Glutamatergic neuron (in vitro differentiated cells): Measurements from ENCODE around the gene PRDM16. TPM values are rescaled to one million over a fixed set of nuclear protein-coding genes. Genes with fewer than 3 reads are reported as not detected.

Experiments
- DNase-seq: peaks from one replicate; pipeline ENCODE4 v3.0.0; 2022
- H3K27ac Mint-ChIP-seq: one replicate; pipeline ENCODE4 v1.8.0; 2020; ENCODE audit warnings: mild to moderate bottlenecking, mixed read lengths, inconsistent platforms; ENCODE audit not compliant: unreplicated experiment
- H3K27me3 Mint-ChIP-seq: one replicate; pipeline ENCODE4 v1.8.0; 2020; ENCODE audit warnings: mild to moderate bottlenecking, moderate library complexity, mixed read lengths, inconsistent platforms; ENCODE audit not compliant: unreplicated experiment
- H3K36me3 Mint-ChIP-seq: one replicate; pipeline ENCODE4 v1.8.0; 2020; ENCODE audit warnings: mild to moderate bottlenecking, mixed read lengths, inconsistent platforms; ENCODE audit not compliant: unreplicated experiment
- H3K4me1 Mint-ChIP-seq: one replicate; pipeline ENCODE4 v1.8.0; 2020; ENCODE audit warnings: mild to moderate bottlenecking, low read depth, mixed read lengths, inconsistent platforms; ENCODE audit not compliant: unreplicated experiment
- H3K4me3 Mint-ChIP-seq: one replicate; pipeline ENCODE4 v1.8.0; 2020; ENCODE audit warnings: mild to moderate bottlenecking, mixed read lengths, inconsistent platforms; ENCODE audit not compliant: unreplicated experiment
- H3K9me3 Mint-ChIP-seq: one replicate; pipeline ENCODE4 v1.8.0; 2020; ENCODE audit warnings: mild to moderate bottlenecking, moderate library complexity, mixed read lengths, inconsistent platforms; ENCODE audit not compliant: unreplicated experiment
- CTCF ChIP-seq: fragments of 200-600 bp; sonication (generic); IDR thresholded peaks from one replicate; pipeline ENCODE4 v1.5.0; 2021; ENCODE audit not compliant: partially characterized antibody, unreplicated experiment
- total RNA-seq: library from RNA; stranded (reverse); fragmentation: NEBNext Ultra II Directional; extraction: Animal tissue kit (Norgen Biotek cat#: 25700); gene quantifications from one replicate; pipeline ENCODE4 v1.2.1, GENCODE V29; 2021; ENCODE audit not compliant: unreplicated experiment

PRDM16 gene
- total RNA-seq, 1 donor from 2014 or later: 0.07 TPM

GRCh38 chr1:3349968-3350299 lies 280.9 kb downstream of the PRDM16 start:
- peaks cover 2% of the 10 kb centered on the region for H3K9me3 Mint-ChIP-seq
- peaks cover 4% of the 10 kb centered on the region for H3K27me3 Mint-ChIP-seq
- TF ChIP-seq CTCF: no peak
- H3K4me1 Mint-ChIP-seq: peaks cover 8% of the 10 kb centered on the region
- DNase-seq: no peak
- no peaks in the 10 kb centered on the region for H3K36me3 Mint-ChIP-seq
- H3K27ac Mint-ChIP-seq: no peak overlapping the region
- H3K4me3 Mint-ChIP-seq: no peak overlapping the region

GRCh38 chr1:3350506-3351261 lies 281.7 kb downstream of the PRDM16 start:
- no peak for DNase-seq
- Mint-ChIP-seq H3K4me3 (no peak overlapping the region), H3K4me1 (peaks cover 8% of the 10 kb centered on the region), H3K36me3 (no peaks in the 10 kb centered on the region), H3K27ac (no peak overlapping the region), H3K9me3 (peaks cover 2% of the 10 kb centered on the region), H3K27me3 (peaks cover 4% of the 10 kb centered on the region)
- no peak for TF ChIP-seq CTCF

GRCh38 chr1:3351449-3352298 lies 282.7 kb downstream of the PRDM16 start:
- Mint-ChIP-seq H3K9me3 (peaks cover 2% of the 10 kb centered on the region), H3K27me3 (peaks cover 6% of the 10 kb centered on the region), H3K36me3 (no peaks in the 10 kb centered on the region), H3K27ac (no peak overlapping the region), H3K4me3 (peak overlapping the region; percentile 15), H3K4me1 (peaks cover 8% of the 10 kb centered on the region)
- DNase-seq: no peak
- no peak for TF ChIP-seq CTCF

- Mint-ChIP-seq H3K4me3 (peak overlapping the region; percentile 65), H3K4me1 (peaks cover 8% of the 10 kb centered on the region), H3K9me3 (peaks cover 2% of the 10 kb centered on the region), H3K27ac (peak overlapping the region; percentile 64), H3K27me3 (peaks cover 6% of the 10 kb centered on the region), H3K36me3 (no peaks in the 10 kb centered on the region)
- DNase-seq: peak; percentile 47
- no peak for TF ChIP-seq CTCF
These were observed 283.4 kb downstream of the PRDM16 start for GRCh38 chr1:3352299-3352951.
